ENCODE results near the gene CRYZL1. TPM values are rescaled to one million over a fixed set of nuclear protein-coding genes. Genes with fewer than 3 reads are reported as not detected.

Gene CRYZL1
- total and polyA plus RNA-seq, 2 of the 8 experiments (the other 6 are each of a cell fraction or from before 2014, with no cell fraction given) = 15.6 to 15.8 TPM

- Histone ChIP-seq H3K56ac (replicated peaks; ENCODE audit: insufficient read length, low read depth, low read length) (no peak overlapping the region), H2BK5ac (ENCODE audit: low read depth, low read length) (peak overlapping the region; percentile 75; the same call in 1 of the 2 replicates), H4K8ac (ENCODE audit: extremely low read depth, insufficient read depth, low read length) (no peak overlapping the region), H3K79me2 (ENCODE audit: control insufficient read depth in 1 of 2, insufficient read depth in 2 of 2, low read length in 2 of 2) (peaks cover 20 to 77% of the 10 kb centered on the region in 2 experiments), H3K4ac (replicated peaks; ENCODE audit: insufficient read length, low read depth, low read length) (no peak overlapping the region), H3K4me1 (replicated peaks in 1 of 4; ENCODE audit: control insufficient read depth in 3 of 4, insufficient read depth in 4 of 4, low read length in 3 of 4) (peaks cover 0 to 44% (median 23%) of the 10 kb centered on the region in 4 experiments; a peak in 6 of 7 replicates), H3K36me3 (ENCODE audit: control insufficient read depth in 2 of 4, insufficient read depth in 4 of 4, low read length in 3 of 4) (no peaks in the 10 kb centered on the region), H3K9ac (replicated peaks in 1 of 4; ENCODE audit: extremely low read depth in 1 of 4, low read depth in 3 of 4, low read length in 3 of 4) (no peak overlapping the region), H3K23me2 (ENCODE audit: low read depth, low read length) (no peaks in the 10 kb centered on the region), H2BK20ac (ENCODE audit: low read length) (0 out of 2 replicates have a peak overlapping the region, but pooled peaks have one; percentile 76), H3K18ac (ENCODE audit: extremely low read depth, low read length) (peak overlapping the region; percentile 93), H3K4me2 (ENCODE audit: insufficient read depth in 1 of 2, low read depth in 2 of 2, low read length in 2 of 2) (peak overlapping the region; percentile 26 to 59; a peak in 1 of 4 replicates), H3K9me3 (ENCODE audit: insufficient read depth in 2 of 2, low read depth in 1 of 2, low read length in 1 of 2) (no peaks in the 10 kb centered on the region), H3K14ac (ENCODE audit: insufficient read length) (no peak overlapping the region), H4K91ac (replicated peaks; ENCODE audit: insufficient read length, low read length) (peak overlapping the region; percentile 37), H4K20me1 (replicated peaks in 1 of 2; ENCODE audit: control insufficient read depth in 1 of 2, insufficient read depth in 2 of 2, low read length in 2 of 2) (peaks cover under 1 to 7% of the 10 kb centered on the region in 2 experiments), H3K4me3 (ENCODE audit: extremely low read depth in 1 of 4, insufficient read depth in 2 of 4, low read depth in 3 of 4, low read length in 4 of 4) (peak overlapping the region in 1 of 4 experiments; percentile 51; a peak in 1 of 8 replicates), H2AK5ac (ENCODE audit: low read depth, low read length) (peak overlapping the region; percentile 79; the same call in 1 of the 2 replicates), H2AFZ (ENCODE audit: low read length) (no peak overlapping the region), H4K5ac (ENCODE audit: insufficient read length, low read depth, low read length) (peak overlapping the region; percentile 95), H2BK120ac (replicated peaks; ENCODE audit: low read depth, low read length) (peak overlapping the region; percentile 16), H2BK12ac (ENCODE audit: low read depth, low read length) (peak overlapping the region; percentile 99), H2BK15ac (ENCODE audit: low read length) (0 out of 2 replicates have a peak overlapping the region, but pooled peaks have one; percentile 61), H3K79me1 (ENCODE audit: low read depth, low read length) (no peaks in the 10 kb centered on the region; the same call in none of the 2 replicates), H3K27ac (ENCODE audit: low read depth, low read length) (peak overlapping the region; percentile 39; the same call in 1 of the 2 replicates), H3K23ac (ENCODE audit: insufficient read length) (no peak overlapping the region), H3K27me3 (replicated peaks in 1 of 4; ENCODE audit: control insufficient read depth in 3 of 4, extremely low read depth in 1 of 4, insufficient read depth in 3 of 4, low read length in 3 of 4) (no peaks in the 10 kb centered on the region)
- CTCF ChIA-PET (ENCODE audit: partially characterized antibody) = interaction anchor here (1.4 kb wide), 1 partner anchor 80 kb away, joined by 4 read pairs; no protein-coding TSS in a partner anchor
- FAIRE-seq (no peak), DNase-seq (ENCODE audit: low read depth in 1 of 2, low spot score in 2 of 2) (no peak)
- TF ChIP-seq BACH1 (IDR thresholded peaks at IDR 0.05; ENCODE audit: low read length) (no peak), POLR2AphosphoS5 (IDR thresholded peaks at IDR 0.05; ENCODE audit: low read depth, low read length) (no peak), FOSL1 (IDR thresholded peaks at IDR 0.05; ENCODE audit: insufficient read depth, low read depth, low read length) (no peak), RXRA (IDR thresholded peaks at IDR 0.05; ENCODE audit: insufficient read depth, low read depth, low read length) (no peak)
- POLR2A ChIA-PET (ENCODE audit: partially characterized antibody) = interaction anchor here (1.3 kb wide), 1 partner anchor 18 kb away, joined by 5 read pairs; no protein-coding TSS in a partner anchor
- 77% methylated on average over 3 of the region's 3 CpGs; no CpG with 5 or more reads in 1 of the 2 experiments for WGBS, 2 experiments (ENCODE audit: extremely low coverage in 1 of 2, insufficient coverage in 1 of 2, insufficient read length in 1 of 2, insufficient replicate concordance in 2 of 2, low coverage in 1 of 2, low lambda C conversion rate in 2 of 2, missing lambda C conversion rate in 1 of 2)
These were observed 44.8 kb upstream of the CRYZL1 start for GRCh38 chr21:33686386-33686785.

Measured in H1 (cell line).